ENCODE results near the gene PSEN2.
A peak's percentile ranks its signal among the peaks of the same experiment; 100 is the strongest.

PSEN2 gene

GRCh38 chr1:226870401-226871279, at the start of gene PSEN2:
TSS of gene PSEN2 (plus strand) at chr1:226870616. CDS start at chr1:226881908, 11,292 bp downstream.
- in situ Hi-C loops (cut with HindIII; ENCODE audit: low sequenced_read_pairs) = no loop called here
- H3K4me3 ChIP-seq (ENCODE audit: low read depth, low read length) = peak within 1 kb of the TSS; percentile 57
- TF ChIP-seq CTCF (IDR thresholded peaks at IDR 0.05; ENCODE audit: low read depth, low read length) = no peak
- DNase-seq (ENCODE audit: low read depth, low spot score) = peak; percentile 23

GRCh38 chr1:226820941-226821718, 49.3 kb upstream of the PSEN2 start:
- in situ Hi-C loops (cut with HindIII; ENCODE audit: low sequenced_read_pairs) = no loop called here
- H3K4me3 ChIP-seq (ENCODE audit: low read depth, low read length) = no peak overlapping the region
- TF ChIP-seq CTCF (IDR thresholded peaks at IDR 0.05; ENCODE audit: low read depth, low read length) = no peak
- DNase-seq (ENCODE audit: low read depth, low spot score) = peak; percentile 97

- H3K4me3 ChIP-seq (ENCODE audit: low read depth, low read length) = no peak overlapping the region
- DNase-seq (ENCODE audit: low read depth, low spot score) = peak; percentile 52
- no peak for TF ChIP-seq CTCF (IDR thresholded peaks at IDR 0.05; ENCODE audit: low read depth, low read length)
- in situ Hi-C loops (cut with HindIII; ENCODE audit: low sequenced_read_pairs) = no loop called here
Observed at GRCh38 chr1:226821719-226822085, 48.7 kb upstream of the PSEN2 start.

- in situ Hi-C loops (cut with HindIII; ENCODE audit: low sequenced_read_pairs) = no loop called here
- DNase-seq (ENCODE audit: low read depth, low spot score) = no peak
- TF ChIP-seq CTCF (IDR thresholded peaks at IDR 0.05; ENCODE audit: low read depth, low read length) = no peak
Observed at GRCh38 chr1:226823643-226824042, 46.8 kb upstream of the PSEN2 start.

GRCh38 chr1:226825037-226825745, 45.2 kb upstream of the PSEN2 start:
- no peak for TF ChIP-seq CTCF (IDR thresholded peaks at IDR 0.05; ENCODE audit: low read depth, low read length)
- no peak for DNase-seq (ENCODE audit: low read depth, low spot score)
- in situ Hi-C loops (cut with HindIII; ENCODE audit: low sequenced_read_pairs) = no loop called here
- no peak overlapping the region for H3K4me3 ChIP-seq (ENCODE audit: low read depth, low read length)

More at GRCh38 chr1:226823643-226824042, 46.8 kb upstream of the PSEN2 start:
- H3K4me3 ChIP-seq (ENCODE audit: low read depth, low read length) = no peak overlapping the region

- no peak for TF ChIP-seq CTCF (IDR thresholded peaks at IDR 0.05; ENCODE audit: low read depth, low read length)
- in situ Hi-C loops (cut with HindIII; ENCODE audit: low sequenced_read_pairs) = no loop called here
- no peak overlapping the region for H3K4me3 ChIP-seq (ENCODE audit: low read depth, low read length)
- no peak for DNase-seq (ENCODE audit: low read depth, low spot score)
Observed at GRCh38 chr1:226825746-226826100, 44.7 kb upstream of the PSEN2 start.

Measured in astrocyte of the spinal cord (primary cell).